Fibroblast of pulmonary artery (primary cell): ENCODE measurements around the gene CNTN4.
A peak's percentile ranks its signal among the peaks of the same experiment; 100 is the strongest.

Experiments used
- DNase-seq: peaks from one replicate; pipeline ENCODE4 v3.0.0-alpha.2; 2010; ENCODE audit warnings: low read depth
- H3K4me3 ChIP-seq: replicated peaks from 2 replicates; pipeline ENCODE4 v1.5.1; 2011; ENCODE audit warnings: low read depth, mild to moderate bottlenecking, control low read depth, low read length, moderate library complexity
- TF ChIP-seq, protein P1 (sequence below): IDR thresholded peaks from 2 replicates; pipeline ENCODE4 v1.5.1; 2011; ENCODE audit warnings: mild to moderate bottlenecking, control low read depth, low read length, inconsistent platforms; ENCODE audit errors: missing control alignments

The CNTN4 gene

DNA sequence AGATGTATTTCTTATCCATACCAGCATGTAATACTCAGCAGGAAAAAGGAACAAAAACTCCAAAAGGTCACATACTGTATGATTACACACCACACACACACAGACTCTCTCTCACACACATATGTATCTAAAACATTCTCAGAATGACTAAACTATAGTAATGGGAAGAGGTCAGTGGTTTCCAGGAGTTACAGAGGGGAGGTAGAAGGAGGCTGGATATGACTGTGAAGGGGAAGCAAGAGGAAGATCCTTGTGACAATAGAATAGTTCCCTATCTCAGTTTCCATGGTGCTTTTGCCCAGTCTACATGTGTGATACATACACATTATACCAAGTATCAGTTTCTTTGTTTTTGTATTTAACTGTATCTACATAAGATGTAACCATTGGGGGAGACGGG lies 821.4 kb downstream of the CNTN4 start:
- no peak overlapping the region for H3K4me3 ChIP-seq
- no peak for DNase-seq
- TF ChIP-seq, protein P1, sequence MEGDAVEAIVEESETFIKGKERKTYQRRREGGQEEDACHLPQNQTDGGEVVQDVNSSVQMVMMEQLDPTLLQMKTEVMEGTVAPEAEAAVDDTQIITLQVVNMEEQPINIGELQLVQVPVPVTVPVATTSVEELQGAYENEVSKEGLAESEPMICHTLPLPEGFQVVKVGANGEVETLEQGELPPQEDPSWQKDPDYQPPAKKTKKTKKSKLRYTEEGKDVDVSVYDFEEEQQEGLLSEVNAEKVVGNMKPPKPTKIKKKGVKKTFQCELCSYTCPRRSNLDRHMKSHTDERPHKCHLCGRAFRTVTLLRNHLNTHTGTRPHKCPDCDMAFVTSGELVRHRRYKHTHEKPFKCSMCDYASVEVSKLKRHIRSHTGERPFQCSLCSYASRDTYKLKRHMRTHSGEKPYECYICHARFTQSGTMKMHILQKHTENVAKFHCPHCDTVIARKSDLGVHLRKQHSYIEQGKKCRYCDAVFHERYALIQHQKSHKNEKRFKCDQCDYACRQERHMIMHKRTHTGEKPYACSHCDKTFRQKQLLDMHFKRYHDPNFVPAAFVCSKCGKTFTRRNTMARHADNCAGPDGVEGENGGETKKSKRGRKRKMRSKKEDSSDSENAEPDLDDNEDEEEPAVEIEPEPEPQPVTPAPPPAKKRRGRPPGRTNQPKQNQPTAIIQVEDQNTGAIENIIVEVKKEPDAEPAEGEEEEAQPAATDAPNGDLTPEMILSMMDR = no peak

DNA sequence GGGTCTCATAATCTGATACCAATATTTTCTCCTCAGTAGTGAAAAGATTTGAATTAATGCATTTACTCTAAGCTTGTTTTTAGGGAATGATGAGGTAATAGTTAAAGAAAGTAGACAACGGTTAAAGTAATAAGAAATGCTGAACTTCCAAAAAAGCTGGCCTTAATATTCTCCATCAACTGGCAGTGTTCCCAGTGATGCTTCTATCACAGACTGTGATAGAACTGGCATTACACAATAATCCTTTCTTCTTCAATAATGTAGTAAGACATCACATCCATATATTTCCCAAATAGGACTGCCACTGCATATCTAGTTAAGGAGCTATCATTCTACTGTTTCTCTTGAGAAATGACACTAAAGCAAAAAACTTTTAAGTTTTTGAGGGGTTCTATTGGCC lies 822.8 kb downstream of the CNTN4 start:
- TF ChIP-seq, protein P1 = no peak
- H3K4me3 ChIP-seq = no peak overlapping the region
- no peak for DNase-seq

DNA sequence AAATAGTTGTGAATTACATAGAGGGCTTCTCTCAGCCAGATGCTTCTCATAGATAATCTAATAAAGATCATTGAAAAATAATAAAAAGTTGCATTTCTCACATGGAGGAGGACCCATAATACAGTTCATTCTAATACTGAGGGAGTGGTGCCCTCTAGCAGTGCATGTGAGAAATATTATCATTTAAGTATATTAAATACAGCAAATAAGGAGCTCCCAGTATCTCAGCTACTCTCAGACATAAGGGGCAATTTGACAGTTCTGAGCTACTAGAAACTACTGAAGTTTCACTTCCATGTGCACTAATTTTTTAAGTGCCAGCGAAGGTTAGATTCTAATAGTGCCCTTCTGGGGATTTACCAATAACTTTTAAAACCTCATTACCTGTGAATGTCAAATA lies 823.2 kb downstream of the CNTN4 start:
- H3K4me3 ChIP-seq = no peak overlapping the region
- DNase-seq = peak; percentile 1
- TF ChIP-seq, protein P1 = peak; percentile 2

DNA sequence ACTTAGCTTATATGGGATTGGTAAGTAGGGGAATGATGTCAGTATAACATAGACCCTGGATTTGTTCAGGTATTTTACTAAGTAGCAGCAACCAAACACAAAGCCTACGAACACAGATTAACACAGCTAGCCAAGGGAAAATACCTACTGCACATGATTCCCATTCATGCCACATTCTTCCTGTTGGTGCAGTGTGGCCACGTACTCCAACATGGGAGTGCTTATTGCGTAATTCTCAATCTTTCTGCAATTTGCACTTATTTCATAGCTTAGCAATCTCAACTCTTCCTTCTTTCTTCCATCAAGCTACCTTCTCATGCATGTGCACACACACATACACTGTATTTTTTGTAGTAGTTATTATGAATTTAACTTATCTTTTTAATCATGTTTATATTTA lies 824.7 kb downstream of the CNTN4 start:
- TF ChIP-seq, protein P1 = no peak
- H3K4me3 ChIP-seq = no peak overlapping the region
- DNase-seq = no peak

DNA sequence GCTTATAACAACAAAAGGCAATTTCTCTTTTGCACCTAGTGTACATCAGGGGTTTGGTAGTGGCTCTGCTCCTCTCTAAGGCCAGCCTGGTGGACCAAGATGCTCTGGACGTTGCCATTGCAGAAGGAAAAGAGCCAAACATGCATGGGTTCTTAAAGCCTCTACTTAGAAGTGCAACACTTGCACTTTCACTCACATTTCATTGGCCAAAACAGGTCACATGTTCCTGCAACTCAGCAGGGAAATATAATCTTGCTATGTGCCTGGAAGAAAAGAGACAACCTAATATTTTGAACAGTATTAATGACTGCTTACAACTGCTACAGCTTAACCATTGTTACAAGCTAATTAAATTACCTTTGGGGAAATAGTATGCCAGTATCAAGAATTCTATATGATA lies 828.6 kb downstream of the CNTN4 start:
- TF ChIP-seq, protein P1 = no peak
- no peak for DNase-seq
- no peak overlapping the region for H3K4me3 ChIP-seq

DNA sequence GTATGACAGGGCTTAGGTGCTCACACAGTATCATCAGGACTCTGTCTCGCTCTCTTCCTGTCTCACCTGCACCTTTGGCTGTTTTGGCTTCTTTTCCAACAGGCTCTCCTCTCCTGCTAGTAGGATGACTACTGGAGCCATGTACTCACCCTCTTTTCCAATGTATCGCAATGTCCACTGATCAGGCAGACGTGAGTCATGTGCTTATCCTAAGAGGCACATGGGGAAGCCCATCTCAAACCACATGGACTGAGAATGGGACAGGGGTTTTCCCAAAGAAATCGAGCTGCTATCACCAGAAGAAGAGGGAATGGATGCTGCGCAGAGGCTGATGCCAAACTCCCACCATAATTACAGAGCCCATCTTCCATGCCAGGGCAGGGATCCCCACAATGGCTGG lies 830.9 kb downstream of the CNTN4 start:
- H3K4me3 ChIP-seq = no peak overlapping the region
- TF ChIP-seq, protein P1 = no peak

DNA sequence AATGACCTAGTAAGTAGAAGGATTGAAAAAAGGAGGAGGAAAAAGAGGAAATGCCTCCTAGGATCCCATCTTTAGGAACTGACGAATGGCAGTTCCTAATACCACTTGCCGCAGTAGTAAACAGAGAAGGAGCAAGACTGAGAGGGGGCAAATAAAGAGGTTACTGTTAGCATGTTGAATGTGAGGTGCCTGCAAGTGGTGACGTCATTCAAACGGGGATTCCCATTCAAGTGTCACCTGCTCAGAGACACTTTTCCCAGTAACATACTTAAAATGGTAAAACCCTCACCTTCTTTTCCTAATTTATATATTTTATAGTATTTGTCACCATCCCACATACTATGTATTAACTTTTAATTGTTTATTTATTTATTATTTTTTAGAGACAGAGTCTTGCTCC lies 832.6 kb downstream of the CNTN4 start:
- no peak for DNase-seq
- TF ChIP-seq, protein P1 = no peak
- no peak overlapping the region for H3K4me3 ChIP-seq

More for the DNA sequence above, 830.9 kb downstream of the CNTN4 start:
- DNase-seq = no peak
